Mesendoderm (in vitro differentiated cells): Measurements from ENCODE around the gene ST3GAL4.

ENCODE experiments used
- DNase-seq: peaks from one replicate; pipeline ENCODE4 v3.0.0; 2013
- H2AK5ac ChIP-seq: 2 replicates; pipeline ENCODE4 v1.6.1; 2013; ENCODE audit warnings: low read length, inconsistent platforms
- H2BK120ac ChIP-seq: 2 replicates; pipeline ENCODE4 v1.6.1; 2013; ENCODE audit warnings: low read depth, mild to moderate bottlenecking, low read length, moderate library complexity, mixed read lengths
- H2BK15ac ChIP-seq: replicated peaks from 2 replicates; pipeline ENCODE4 v1.6.1; 2013; ENCODE audit warnings: low read depth, mild to moderate bottlenecking, moderate library complexity
- H2BK5ac ChIP-seq: 2 replicates; pipeline ENCODE4 v1.6.1; 2013; ENCODE audit warnings: low read length, inconsistent platforms
- H3K18ac ChIP-seq: 2 replicates; pipeline ENCODE4 v1.6.1; 2013; ENCODE audit warnings: mild to moderate bottlenecking, low read length, mixed read lengths
- H3K23ac ChIP-seq: one replicate; pipeline ENCODE4 v1.6.1; 2013; ENCODE audit warnings: low read length
- H3K27ac ChIP-seq: 2 replicates; pipeline ENCODE4 v1.5.1; 2013; ENCODE audit warnings: low read depth, mild to moderate bottlenecking, inconsistent platforms, low read length, moderate library complexity
- H3K27me3 ChIP-seq: 2 replicates; pipeline ENCODE4 v1.6.1; 2013; ENCODE audit warnings: low read length, control low read depth, mild to moderate bottlenecking, inconsistent platforms; ENCODE audit not compliant: insufficient read depth, poor library complexity
- H3K36me3 ChIP-seq: 2 replicates; pipeline ENCODE4 v1.6.1; 2013; ENCODE audit warnings: low read length, inconsistent platforms; ENCODE audit not compliant: control insufficient read depth, insufficient read depth
- H3K4ac ChIP-seq: one replicate; pipeline ENCODE4 v1.6.1; 2013; ENCODE audit warnings: low read depth, mild to moderate bottlenecking, low read length, moderate library complexity
- H3K4me1 ChIP-seq: 2 replicates; pipeline ENCODE4 v1.6.1; 2013; ENCODE audit warnings: low read depth, low read length, inconsistent platforms; ENCODE audit not compliant: control insufficient read depth
- H3K4me2 ChIP-seq: 2 replicates; pipeline ENCODE4 v1.6.1; 2013; ENCODE audit warnings: low read length
- H3K4me3 ChIP-seq: 2 replicates; pipeline ENCODE4 v1.5.1; 2013; ENCODE audit warnings: mild to moderate bottlenecking, low read length
- H3K56ac ChIP-seq: one replicate; pipeline ENCODE4 v1.6.1; 2013; ENCODE audit warnings: low read length
- H3K79me1 ChIP-seq: 2 replicates; pipeline ENCODE4 v1.6.1; 2013; ENCODE audit warnings: low read length, inconsistent platforms
- H3K79me2 ChIP-seq: 2 replicates; pipeline ENCODE4 v1.6.1; 2013; ENCODE audit warnings: mild to moderate bottlenecking, low read length; ENCODE audit not compliant: control insufficient read depth, insufficient read depth
- H3K9ac ChIP-seq: 2 replicates; pipeline ENCODE4 v1.6.1; 2013; ENCODE audit warnings: low read length, inconsistent platforms
- H4K5ac ChIP-seq: one replicate; pipeline ENCODE4 v1.6.1; 2013; ENCODE audit warnings: low read length
- H4K8ac ChIP-seq: one replicate; pipeline ENCODE4 v1.6.1; 2013; ENCODE audit warnings: low read depth, mild to moderate bottlenecking, control low read depth, low read length, moderate library complexity
- WGBS: extraction: QIAGEN DNeasy Blood & Tissue Kit; methylation state at CpG from one replicate; pipeline ENCODE4 v1.1.7; 2013; ENCODE audit warnings: low lambda C conversion rate, missing lambda C conversion rate; ENCODE audit not compliant: insufficient coverage; ENCODE audit errors: extremely low coverage; 5-methylcytosine and 5-hydroxymethylcytosine counted together

The ST3GAL4 gene

GRCh38 chr11:126348806-126349582 lies 6.5 kb upstream of the ST3GAL4 start:
- DNase-seq = no peak
- no CpG with 5 or more reads among the region's 8 CpGs for WGBS
- no peak overlapping the region for H3K9ac ChIP-seq
- peaks cover 35% of the 10 kb centered on the region for H3K4me1 ChIP-seq
- H2BK120ac ChIP-seq = no peak overlapping the region
- H3K4ac ChIP-seq = no peak overlapping the region
- H2BK5ac ChIP-seq = no peak overlapping the region
- H4K5ac ChIP-seq = no peak overlapping the region
- H3K23ac ChIP-seq = no peak overlapping the region
- H3K27me3 ChIP-seq = no peaks in the 10 kb centered on the region
- H4K8ac ChIP-seq = no peak overlapping the region
- H2AK5ac ChIP-seq = peak overlapping the region; percentile 88
- no peaks in the 10 kb centered on the region for H3K79me2 ChIP-seq
- H3K36me3 ChIP-seq = peaks cover 2% of the 10 kb centered on the region
- no peak overlapping the region for H3K4me3 ChIP-seq
- H3K4me2 ChIP-seq = no peak overlapping the region
- H2BK15ac ChIP-seq = no peak overlapping the region
- H3K56ac ChIP-seq = peak overlapping the region; percentile 30
- peaks cover 13% of the 10 kb centered on the region for H3K79me1 ChIP-seq
- H3K18ac ChIP-seq = no peak overlapping the region
- no peak overlapping the region for H3K27ac ChIP-seq

GRCh38 chr11:126350836-126351235 lies 4.7 kb upstream of the ST3GAL4 start:
- H3K79me1 ChIP-seq = peaks cover 17% of the 10 kb centered on the region
- H3K18ac ChIP-seq = no peak overlapping the region
- H4K5ac ChIP-seq = no peak overlapping the region
- no peak overlapping the region for H2BK120ac ChIP-seq
- H4K8ac ChIP-seq = no peak overlapping the region
- no peak overlapping the region for H3K4me2 ChIP-seq
- no peak overlapping the region for H3K9ac ChIP-seq
- H3K27me3 ChIP-seq = no peaks in the 10 kb centered on the region
- H2AK5ac ChIP-seq = no peak overlapping the region
- peak overlapping the region; percentile 39 for H3K23ac ChIP-seq
- peaks cover 30% of the 10 kb centered on the region for H3K4me1 ChIP-seq
- peak overlapping the region; percentile 32 for H3K56ac ChIP-seq
- no peak overlapping the region for H3K4ac ChIP-seq
- H3K79me2 ChIP-seq = peaks cover 5% of the 10 kb centered on the region
- H3K4me3 ChIP-seq = no peak overlapping the region
- no peak overlapping the region for H2BK5ac ChIP-seq
- no peak overlapping the region for H3K27ac ChIP-seq
- peaks cover 2% of the 10 kb centered on the region for H3K36me3 ChIP-seq
- H2BK15ac ChIP-seq = no peak overlapping the region
- no CpG with 5 or more reads among the region's 5 CpGs for whole genome bisulfite sequencing
- DNase-seq = no peak

- H4K5ac ChIP-seq = no peak overlapping the region
- H3K56ac ChIP-seq = no peak overlapping the region
- no peak overlapping the region for H3K4ac ChIP-seq
- no peak overlapping the region for H3K9ac ChIP-seq
- no peak overlapping the region for H2BK15ac ChIP-seq
- H3K79me1 ChIP-seq = peaks cover 23% of the 10 kb centered on the region
- H3K79me2 ChIP-seq = peaks cover 9% of the 10 kb centered on the region
- H3K18ac ChIP-seq = no peak overlapping the region
- H3K27ac ChIP-seq = no peak overlapping the region
- H2BK5ac ChIP-seq = no peak overlapping the region
- H2AK5ac ChIP-seq = no peak overlapping the region
- no peak overlapping the region for H3K4me2 ChIP-seq
- no peak overlapping the region for H3K23ac ChIP-seq
- WGBS = no CpG with 5 or more reads among the region's 3 CpGs
- H4K8ac ChIP-seq = no peak overlapping the region
- no peak for DNase-seq
- H3K4me1 ChIP-seq = peaks cover 25% of the 10 kb centered on the region
- H3K36me3 ChIP-seq = peaks cover 2% of the 10 kb centered on the region
- no peak overlapping the region for H2BK120ac ChIP-seq
- H3K4me3 ChIP-seq = no peak overlapping the region
- H3K27me3 ChIP-seq = no peaks in the 10 kb centered on the region
These were observed 3.3 kb upstream of the ST3GAL4 start for GRCh38 chr11:126352163-126352562.

GRCh38 chr11:126352934-126353801 lies 2.3 kb upstream of the ST3GAL4 start:
- Histone ChIP-seq H3K27ac (no peak overlapping the region), H2AK5ac (no peak overlapping the region), H3K79me2 (peaks cover 9% of the 10 kb centered on the region), H4K5ac (no peak overlapping the region), H2BK120ac (no peak overlapping the region), H3K9ac (peak overlapping the region; percentile 54), H2BK5ac (no peak overlapping the region), H3K23ac (no peak overlapping the region), H3K79me1 (peaks cover 22% of the 10 kb centered on the region), H3K4me3 (no peak overlapping the region), H3K27me3 (no peaks in the 10 kb centered on the region), H3K36me3 (peaks cover 2% of the 10 kb centered on the region), H2BK15ac (no peak overlapping the region), H3K4ac (no peak overlapping the region), H3K4me2 (peak overlapping the region; percentile 28), H3K56ac (peak overlapping the region; percentile 71), H3K18ac (peak overlapping the region; percentile 15), H3K4me1 (peaks cover 19% of the 10 kb centered on the region), H4K8ac (no peak overlapping the region)
- 100% methylated on average over 1 of the region's 4 CpGs for WGBS
- peak; percentile 88 for DNase-seq

GRCh38 chr11:126354631-126355323 lies 709 bp upstream of the ST3GAL4 start:
- Histone ChIP-seq H3K36me3 (peaks cover 2% of the 10 kb centered on the region), H3K9ac (peak overlapping the region; percentile 99), H3K4me1 (peaks cover 12% of the 10 kb centered on the region), H3K27me3 (no peaks in the 10 kb centered on the region), H4K8ac (peak overlapping the region; percentile 57), H2BK5ac (peak overlapping the region; percentile 98), H3K23ac (peak overlapping the region; percentile 99), H3K79me1 (peaks cover 17% of the 10 kb centered on the region), H3K27ac (peak overlapping the region; percentile 39), H2AK5ac (peak overlapping the region; percentile 63), H3K18ac (peak overlapping the region; percentile 79), H3K4ac (peak overlapping the region; percentile 98), H3K56ac (peak overlapping the region; percentile 98), H2BK120ac (peak overlapping the region; percentile 75), H3K4me3 (peak overlapping the region; percentile 93), H4K5ac (no peak overlapping the region), H2BK15ac (no peak overlapping the region), H3K79me2 (peaks cover 9% of the 10 kb centered on the region), H3K4me2 (peak overlapping the region; percentile 96)
- DNase-seq = peak; percentile 35
- WGBS = no CpG with 5 or more reads among the region's 15 CpGs
